ENCODE measurements around the gene ARHGAP4.

The ARHGAP4 gene

GRCh38 chrX:153944140-153944799 lies 18.2 kb upstream of the ARHGAP4 start, which contains the start of gene RENBP:
TSS of gene RENBP (minus strand) at chrX:153944643. CDS start at chrX:153944610, 33 bp downstream.
- no peak for DNase-seq

- no peak for DNase-seq
Observed at GRCh38 chrX:153941336-153942252, 15.5 kb upstream of the ARHGAP4 start.

GRCh38 chrX:153939573-153939972 lies 13.5 kb upstream of the ARHGAP4 start:
- DNase-seq = no peak

GRCh38 chrX:153938226-153938786 lies 12.2 kb upstream of the ARHGAP4 start:
- DNase-seq = no peak

- no peak for DNase-seq
Observed at GRCh38 chrX:153937056-153937455, 11.0 kb upstream of the ARHGAP4 start.

GRCh38 chrX:153935326-153935851 lies 9.3 kb upstream of the ARHGAP4 start:
- DNase-seq = no peak

- peak; percentile 38 to 71 for DNase-seq
Observed at GRCh38 chrX:153934762-153935325, 8.8 kb upstream of the ARHGAP4 start, which contains the start of gene NAA10. TSS of gene NAA10 (minus strand) at chrX:153935037. CDS start at chrX:153934904, 133 bp downstream.

GRCh38 chrX:153934148-153934761 lies 8.2 kb upstream of the ARHGAP4 start:
- no peak for DNase-seq

- DNase-seq = no peak
Observed at GRCh38 chrX:153933748-153934147, 7.7 kb upstream of the ARHGAP4 start.

- no peak for DNase-seq
Observed at GRCh38 chrX:153932220-153932915, 6.3 kb upstream of the ARHGAP4 start.

GRCh38 chrX:153931748-153932147 lies 5.7 kb upstream of the ARHGAP4 start:
- no peak for DNase-seq

GRCh38 chrX:153931151-153931550 lies 5.1 kb upstream of the ARHGAP4 start:
- no peak for DNase-seq

GRCh38 chrX:153930011-153930910 lies 4.2 kb upstream of the ARHGAP4 start:
- no peak for DNase-seq

GRCh38 chrX:153929576-153929975 lies 3.5 kb upstream of the ARHGAP4 start:
- no peak for DNase-seq

GRCh38 chrX:153928846-153929245 lies 2.8 kb upstream of the ARHGAP4 start:
- no peak for DNase-seq

- DNase-seq = peak; percentile 88 to 93
Observed at GRCh38 chrX:153927922-153928760, 2.1 kb upstream of the ARHGAP4 start.

- DNase-seq = no peak
Observed at GRCh38 chrX:153927672-153927921, 1.5 kb upstream of the ARHGAP4 start.

GRCh38 chrX:153926858-153927671 lies 1.0 kb upstream of the ARHGAP4 start:
- peak; percentile 30 to 65 for DNase-seq

- DNase-seq = peak in 1 of 2 experiments; percentile 40
Observed at GRCh38 chrX:153926552-153926857, 441 bp upstream of the ARHGAP4 start.

Measured in NCI-H2081 (cell line).